ENCODE measurements around the gene KIF3B.

DNA sequence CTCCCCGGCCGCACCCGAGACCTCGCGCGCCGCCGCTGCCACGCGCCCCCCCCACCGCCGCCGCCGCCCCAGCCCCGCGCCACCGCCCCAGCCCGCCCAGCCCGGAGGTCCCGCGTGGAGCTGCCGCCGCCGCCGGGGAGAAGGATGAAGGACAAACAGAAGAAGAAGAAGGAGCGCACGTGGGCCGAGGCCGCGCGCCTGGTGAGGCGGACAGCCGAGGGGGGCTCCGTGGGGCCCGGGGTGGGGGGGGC lies 81.1 kb downstream of the KIF3B start:
- TF ChIP-seq, protein P1, sequence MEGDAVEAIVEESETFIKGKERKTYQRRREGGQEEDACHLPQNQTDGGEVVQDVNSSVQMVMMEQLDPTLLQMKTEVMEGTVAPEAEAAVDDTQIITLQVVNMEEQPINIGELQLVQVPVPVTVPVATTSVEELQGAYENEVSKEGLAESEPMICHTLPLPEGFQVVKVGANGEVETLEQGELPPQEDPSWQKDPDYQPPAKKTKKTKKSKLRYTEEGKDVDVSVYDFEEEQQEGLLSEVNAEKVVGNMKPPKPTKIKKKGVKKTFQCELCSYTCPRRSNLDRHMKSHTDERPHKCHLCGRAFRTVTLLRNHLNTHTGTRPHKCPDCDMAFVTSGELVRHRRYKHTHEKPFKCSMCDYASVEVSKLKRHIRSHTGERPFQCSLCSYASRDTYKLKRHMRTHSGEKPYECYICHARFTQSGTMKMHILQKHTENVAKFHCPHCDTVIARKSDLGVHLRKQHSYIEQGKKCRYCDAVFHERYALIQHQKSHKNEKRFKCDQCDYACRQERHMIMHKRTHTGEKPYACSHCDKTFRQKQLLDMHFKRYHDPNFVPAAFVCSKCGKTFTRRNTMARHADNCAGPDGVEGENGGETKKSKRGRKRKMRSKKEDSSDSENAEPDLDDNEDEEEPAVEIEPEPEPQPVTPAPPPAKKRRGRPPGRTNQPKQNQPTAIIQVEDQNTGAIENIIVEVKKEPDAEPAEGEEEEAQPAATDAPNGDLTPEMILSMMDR (IDR thresholded peaks at IDR 0.05) = no peak
- no peak for TF ChIP-seq EZH2 (IDR thresholded peaks at IDR 0.05; ENCODE audit: borderline replicate concordance, insufficient read depth, low read depth, low read length, poor library complexity, severe bottlenecking)

All from B cell (primary cell).